Dendritic cell treated with granulocyte-macrophage colony-stimulating factor and Interleukin-4, amounts not matched to agents 40 ng/mL and 50 ng/mL, for 4 days (primary cell): ENCODE results near the gene MED1.
"Not testable (repeated sequence)": the region's sequence is repeated elsewhere in the genome, so short reads cannot be mapped to it uniquely, and the experiment has no call there.

ENCODE experiments used
- H3K27ac Mint-ChIP-seq: one replicate; pipeline ENCODE4 v1.8.0; 2022; ENCODE audit warnings: mild to moderate bottlenecking, mixed read lengths
- H3K27me3 Mint-ChIP-seq: one replicate; pipeline ENCODE4 v1.8.0; 2022; ENCODE audit warnings: mild to moderate bottlenecking, mixed read lengths
- H3K36me3 Mint-ChIP-seq: one replicate; pipeline ENCODE4 v1.8.0; 2022; ENCODE audit warnings: low read depth, mixed read lengths
- H3K4me1 Mint-ChIP-seq: one replicate; pipeline ENCODE4 v1.8.0; 2022; ENCODE audit warnings: low read depth, mixed read lengths
- H3K4me3 Mint-ChIP-seq: one replicate; pipeline ENCODE4 v1.8.0; 2022; ENCODE audit warnings: mild to moderate bottlenecking, moderate library complexity, mixed read lengths
- H3K9me3 Mint-ChIP-seq: one replicate; pipeline ENCODE4 v1.8.0; 2022; ENCODE audit warnings: mixed read lengths
- intact Hi-C: fragments of 100-400 bp; cut with micrococcal nuclease; formaldehyde crosslinking; loops from one replicate; pipeline ENCODE4 v1.15.0; 2022

The MED1 gene, protein sequence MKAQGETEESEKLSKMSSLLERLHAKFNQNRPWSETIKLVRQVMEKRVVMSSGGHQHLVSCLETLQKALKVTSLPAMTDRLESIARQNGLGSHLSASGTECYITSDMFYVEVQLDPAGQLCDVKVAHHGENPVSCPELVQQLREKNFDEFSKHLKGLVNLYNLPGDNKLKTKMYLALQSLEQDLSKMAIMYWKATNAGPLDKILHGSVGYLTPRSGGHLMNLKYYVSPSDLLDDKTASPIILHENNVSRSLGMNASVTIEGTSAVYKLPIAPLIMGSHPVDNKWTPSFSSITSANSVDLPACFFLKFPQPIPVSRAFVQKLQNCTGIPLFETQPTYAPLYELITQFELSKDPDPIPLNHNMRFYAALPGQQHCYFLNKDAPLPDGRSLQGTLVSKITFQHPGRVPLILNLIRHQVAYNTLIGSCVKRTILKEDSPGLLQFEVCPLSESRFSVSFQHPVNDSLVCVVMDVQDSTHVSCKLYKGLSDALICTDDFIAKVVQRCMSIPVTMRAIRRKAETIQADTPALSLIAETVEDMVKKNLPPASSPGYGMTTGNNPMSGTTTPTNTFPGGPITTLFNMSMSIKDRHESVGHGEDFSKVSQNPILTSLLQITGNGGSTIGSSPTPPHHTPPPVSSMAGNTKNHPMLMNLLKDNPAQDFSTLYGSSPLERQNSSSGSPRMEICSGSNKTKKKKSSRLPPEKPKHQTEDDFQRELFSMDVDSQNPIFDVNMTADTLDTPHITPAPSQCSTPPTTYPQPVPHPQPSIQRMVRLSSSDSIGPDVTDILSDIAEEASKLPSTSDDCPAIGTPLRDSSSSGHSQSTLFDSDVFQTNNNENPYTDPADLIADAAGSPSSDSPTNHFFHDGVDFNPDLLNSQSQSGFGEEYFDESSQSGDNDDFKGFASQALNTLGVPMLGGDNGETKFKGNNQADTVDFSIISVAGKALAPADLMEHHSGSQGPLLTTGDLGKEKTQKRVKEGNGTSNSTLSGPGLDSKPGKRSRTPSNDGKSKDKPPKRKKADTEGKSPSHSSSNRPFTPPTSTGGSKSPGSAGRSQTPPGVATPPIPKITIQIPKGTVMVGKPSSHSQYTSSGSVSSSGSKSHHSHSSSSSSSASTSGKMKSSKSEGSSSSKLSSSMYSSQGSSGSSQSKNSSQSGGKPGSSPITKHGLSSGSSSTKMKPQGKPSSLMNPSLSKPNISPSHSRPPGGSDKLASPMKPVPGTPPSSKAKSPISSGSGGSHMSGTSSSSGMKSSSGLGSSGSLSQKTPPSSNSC (N-terminal part only)

DNA sequence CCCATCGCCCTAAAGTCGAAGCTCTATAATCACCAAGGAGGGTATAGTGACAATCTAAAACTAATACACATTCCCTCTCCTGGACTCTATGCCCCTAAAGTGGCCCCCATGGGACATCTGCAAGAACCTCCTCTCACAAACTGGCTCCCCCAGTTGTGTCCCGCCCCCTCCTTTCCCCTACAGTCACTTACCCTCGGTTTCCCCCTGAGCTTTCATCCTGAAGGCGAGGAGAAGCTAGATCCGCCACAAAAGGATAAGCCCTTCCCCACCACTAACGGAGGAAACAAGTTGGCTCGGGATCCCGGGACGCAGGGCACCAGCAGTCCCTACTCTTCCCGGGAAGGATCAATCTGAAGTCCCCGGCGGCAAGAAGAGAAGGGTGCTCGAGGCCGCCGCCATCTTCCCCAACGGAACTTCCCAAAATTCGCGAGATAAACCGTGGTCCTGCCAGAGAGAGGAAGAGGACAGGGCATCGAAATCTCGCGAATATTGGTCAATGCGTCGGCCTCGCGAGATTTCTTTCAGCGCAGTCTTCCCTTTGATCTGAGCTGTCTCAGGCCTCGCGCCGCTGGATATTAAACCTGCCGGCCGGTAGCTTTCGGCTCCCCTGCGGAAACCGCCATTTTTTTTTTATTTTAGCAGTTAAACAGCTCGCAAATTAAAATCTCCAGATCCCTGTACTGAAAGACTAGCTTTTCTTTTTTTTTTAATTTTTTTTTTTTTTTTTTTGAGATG, at the start of gene MED1:
MED1 (minus strand) TSS at position 417 of the 735 bp plus-strand sequence; CDS start at position 216, 201 bp downstream.
- peaks cover 32% of the 10 kb centered on the region for H3K36me3 Mint-ChIP-seq
- intact Hi-C loops, result loop anchor here (1.0 kb wide), 1 partner anchor 10 kb away; the partner anchor contains the start of gene CDK12
- H3K4me1 Mint-ChIP-seq, result peaks cover 10% of the 10 kb centered on the region
- no peaks in the 10 kb centered on the region for H3K27me3 Mint-ChIP-seq
- H3K27ac Mint-ChIP-seq, result peak within 1 kb of the TSS; percentile 95
- H3K4me3 Mint-ChIP-seq, result peak within 1 kb of the TSS; percentile 93
- no peaks in the 10 kb centered on the region for H3K9me3 Mint-ChIP-seq

DNA sequence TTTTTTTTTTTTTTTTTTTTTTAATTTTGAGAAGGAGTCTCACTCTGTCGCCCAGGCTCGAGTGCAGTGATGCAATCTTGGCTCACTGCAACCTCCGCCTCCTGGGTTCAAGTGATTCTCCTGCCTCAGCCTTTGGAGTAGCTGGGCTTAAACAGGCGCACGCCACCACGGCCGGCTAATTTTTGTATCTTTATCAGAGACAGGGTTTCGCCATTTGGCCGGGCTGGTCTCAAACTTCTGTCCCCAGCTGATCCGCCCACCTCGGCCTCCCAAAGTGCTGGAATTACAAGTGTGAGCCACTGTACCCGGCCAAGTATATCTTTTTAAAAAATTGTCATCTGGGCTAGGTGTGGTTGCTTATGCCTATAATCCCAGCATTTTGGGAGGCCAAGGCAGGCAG, 45.9 kb upstream of the MED1 start:
- H3K36me3 Mint-ChIP-seq, result peaks cover 96% of the 10 kb centered on the region
- H3K4me1 Mint-ChIP-seq, H3K27ac Mint-ChIP-seq, H3K27me3 Mint-ChIP-seq, intact Hi-C loops, H3K4me3 Mint-ChIP-seq, H3K9me3 Mint-ChIP-seq: not testable (repeated sequence)

DNA sequence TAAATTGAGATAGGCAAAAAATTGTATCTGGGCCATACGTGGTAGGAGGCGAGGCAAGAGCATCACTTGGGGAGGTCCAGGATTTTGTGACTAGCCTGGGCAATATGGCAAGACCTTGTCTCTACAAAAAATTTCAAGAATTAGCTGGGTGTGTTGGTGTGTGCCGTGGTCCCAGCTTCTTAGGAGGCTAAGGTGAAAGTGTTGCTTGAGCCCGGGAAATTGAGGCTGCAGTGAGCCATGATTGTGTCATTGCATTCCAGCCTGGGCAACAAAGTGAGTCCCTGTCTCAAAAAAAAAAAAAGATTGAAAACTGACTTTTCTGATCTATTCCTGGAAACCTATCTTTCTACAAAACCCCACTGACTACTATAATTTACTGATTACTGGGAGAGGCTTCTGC, 36.9 kb upstream of the MED1 start:
- Mint-ChIP-seq H3K4me1 (no peaks in the 10 kb centered on the region), H3K27ac (no peak overlapping the region), H3K36me3 (peaks cover 52% of the 10 kb centered on the region), H3K4me3 (no peak overlapping the region), H3K27me3 (no peaks in the 10 kb centered on the region), H3K9me3 (no peaks in the 10 kb centered on the region)
- intact Hi-C loops, result no loop called here

DNA sequence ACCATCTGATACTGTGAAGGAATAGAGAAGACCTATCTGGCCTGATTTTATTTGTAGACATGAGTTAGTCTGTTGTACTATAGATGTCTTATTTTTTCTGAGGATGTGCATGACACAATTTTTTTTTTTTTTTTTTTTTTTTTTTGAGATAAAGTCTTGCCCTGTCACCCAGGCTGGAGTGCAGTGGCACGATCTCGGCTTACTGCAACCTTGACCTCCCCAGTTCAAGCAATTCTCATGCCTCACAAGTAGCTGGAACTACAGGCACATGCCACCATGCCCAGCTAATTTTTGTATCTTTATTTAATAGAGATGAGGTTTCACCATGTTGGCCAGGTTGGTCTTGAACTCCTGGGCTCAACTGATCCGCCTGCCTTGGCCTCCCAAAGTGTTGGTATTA, 36.4 kb upstream of the MED1 start:
- peaks cover 52% of the 10 kb centered on the region for H3K36me3 Mint-ChIP-seq
- H3K4me1 Mint-ChIP-seq, intact Hi-C loops, H3K27me3 Mint-ChIP-seq, H3K4me3 Mint-ChIP-seq, H3K27ac Mint-ChIP-seq, H3K9me3 Mint-ChIP-seq: not testable (repeated sequence)

DNA sequence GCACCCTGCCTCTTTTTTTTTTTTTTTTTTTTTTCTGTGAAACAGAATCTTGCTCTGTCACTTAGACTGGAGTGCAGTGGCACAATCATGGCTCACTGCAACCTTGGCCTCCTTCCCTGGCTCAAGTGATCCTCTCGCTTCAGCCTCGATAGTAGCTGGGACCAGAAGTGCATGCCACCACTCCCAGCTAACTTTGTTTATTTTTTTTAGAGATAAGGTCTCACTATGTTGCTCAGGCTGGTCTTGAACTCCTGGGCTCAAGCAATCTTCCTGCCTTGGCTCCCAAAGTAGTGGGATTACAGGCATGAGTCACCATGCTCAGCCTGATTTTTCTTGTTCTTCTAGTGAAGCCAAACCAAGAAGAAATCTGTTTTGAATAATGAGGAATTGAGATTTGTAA, 35.2 kb upstream of the MED1 start:
- no peak overlapping the region for H3K4me3 Mint-ChIP-seq
- no peaks in the 10 kb centered on the region for H3K9me3 Mint-ChIP-seq
- no peaks in the 10 kb centered on the region for H3K4me1 Mint-ChIP-seq
- H3K36me3 Mint-ChIP-seq, result peaks cover 49% of the 10 kb centered on the region
- H3K27ac Mint-ChIP-seq, result peak overlapping the region; percentile 27
- intact Hi-C loops, result no loop called here
- no peaks in the 10 kb centered on the region for H3K27me3 Mint-ChIP-seq

DNA sequence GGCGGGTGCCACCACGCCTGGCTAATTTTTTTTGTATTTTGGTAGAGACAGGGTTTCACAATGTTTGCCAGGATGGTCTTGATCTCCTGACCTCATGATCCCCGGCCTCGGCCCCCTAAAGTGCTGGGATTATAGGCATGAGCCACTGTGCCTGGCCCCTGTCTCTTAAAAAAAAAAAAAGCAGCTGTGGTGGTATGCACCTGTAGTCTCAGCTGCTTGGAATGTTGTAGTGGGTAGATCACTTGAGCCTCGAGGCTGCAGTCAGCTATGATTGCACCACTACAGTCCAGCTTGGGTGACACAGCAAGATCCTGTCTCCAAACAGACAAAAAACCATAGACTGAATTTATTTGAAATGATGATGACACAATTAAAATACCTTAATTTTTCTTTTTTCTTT, 34.5 kb upstream of the MED1 start:
- Mint-ChIP-seq H3K27ac (peak overlapping the region; percentile 27), H3K4me1 (no peaks in the 10 kb centered on the region), H3K9me3 (no peaks in the 10 kb centered on the region)

DNA sequence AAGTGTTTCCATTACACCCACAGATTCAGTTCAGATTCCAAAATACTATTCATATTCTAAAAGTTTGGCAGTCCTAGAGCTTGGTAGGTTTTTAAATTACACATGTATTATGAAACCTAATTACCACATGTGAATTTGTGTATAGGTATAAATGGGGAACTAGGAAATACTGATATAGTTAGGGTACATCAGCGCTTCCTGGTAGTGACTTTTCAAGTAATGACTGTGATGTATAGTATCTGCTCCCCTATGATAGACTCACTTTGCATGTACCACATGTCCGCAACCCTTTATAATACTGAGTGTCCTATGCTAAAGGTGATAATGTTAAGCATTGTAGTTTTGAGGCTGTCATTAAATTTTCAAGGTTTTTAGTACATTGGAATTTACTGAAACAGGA, 33.1 kb upstream of the MED1 start:
- Mint-ChIP-seq H3K27me3 (no peaks in the 10 kb centered on the region), H3K27ac (no peak overlapping the region), H3K36me3 (peaks cover 57% of the 10 kb centered on the region), H3K4me1 (no peaks in the 10 kb centered on the region), H3K4me3 (no peak overlapping the region), H3K9me3 (no peaks in the 10 kb centered on the region)
- intact Hi-C loops, result no loop called here

More for the DNA sequence above, 34.5 kb upstream of the MED1 start:
- peaks cover 51% of the 10 kb centered on the region for H3K36me3 Mint-ChIP-seq
- intact Hi-C loops, result no loop called here
- no peaks in the 10 kb centered on the region for H3K27me3 Mint-ChIP-seq
- no peak overlapping the region for H3K4me3 Mint-ChIP-seq

DNA sequence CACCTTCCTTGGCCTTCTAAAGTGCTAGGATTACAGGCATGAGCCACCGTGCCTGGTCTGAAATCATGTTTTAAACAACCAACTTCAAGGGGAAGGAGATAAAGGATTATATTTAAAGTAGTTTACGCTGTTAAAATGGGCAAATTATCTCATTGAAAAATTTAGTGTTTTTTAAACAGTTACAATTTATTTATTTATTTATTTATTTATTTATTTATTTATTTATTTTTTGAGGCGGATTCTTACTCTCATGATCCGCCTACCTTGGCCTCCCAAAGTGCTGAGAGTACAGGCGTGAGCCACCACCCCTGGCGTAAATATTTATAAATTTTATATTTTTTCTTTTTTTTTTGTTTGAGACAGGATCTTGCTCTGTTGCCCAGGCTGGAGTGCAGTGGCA, 32.4 kb upstream of the MED1 start:
- Mint-ChIP-seq H3K36me3 (peaks cover 57% of the 10 kb centered on the region), H3K4me1 (no peaks in the 10 kb centered on the region), H3K4me3 (no peak overlapping the region), H3K27me3 (no peaks in the 10 kb centered on the region), H3K9me3 (no peaks in the 10 kb centered on the region), H3K27ac (no peak overlapping the region)
- intact Hi-C loops, result no loop called here

DNA sequence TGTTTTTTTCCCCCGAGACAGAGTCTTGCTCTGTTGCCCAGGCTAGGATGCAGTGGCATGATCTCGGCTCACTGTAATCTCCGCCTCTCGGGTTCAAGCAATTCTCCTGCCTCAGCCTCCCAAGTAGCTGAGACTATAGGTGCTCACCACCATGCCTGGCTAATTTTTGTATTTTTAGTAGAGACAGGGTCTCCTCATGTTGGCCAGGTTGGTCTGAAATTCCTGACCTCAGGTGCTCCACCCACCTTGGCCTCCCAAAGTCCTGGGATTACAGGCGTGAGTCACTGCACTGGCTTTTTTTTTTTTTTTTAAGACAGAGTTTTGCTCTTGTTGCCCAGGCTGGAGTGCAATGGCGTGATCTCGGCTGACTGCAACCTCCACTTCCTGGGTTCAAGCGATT, 28.6 kb upstream of the MED1 start:
- H3K4me3 Mint-ChIP-seq, H3K27ac Mint-ChIP-seq, H3K9me3 Mint-ChIP-seq, intact Hi-C loops, H3K4me1 Mint-ChIP-seq, H3K27me3 Mint-ChIP-seq: not testable (repeated sequence)
- H3K36me3 Mint-ChIP-seq, result peaks cover 76% of the 10 kb centered on the region

DNA sequence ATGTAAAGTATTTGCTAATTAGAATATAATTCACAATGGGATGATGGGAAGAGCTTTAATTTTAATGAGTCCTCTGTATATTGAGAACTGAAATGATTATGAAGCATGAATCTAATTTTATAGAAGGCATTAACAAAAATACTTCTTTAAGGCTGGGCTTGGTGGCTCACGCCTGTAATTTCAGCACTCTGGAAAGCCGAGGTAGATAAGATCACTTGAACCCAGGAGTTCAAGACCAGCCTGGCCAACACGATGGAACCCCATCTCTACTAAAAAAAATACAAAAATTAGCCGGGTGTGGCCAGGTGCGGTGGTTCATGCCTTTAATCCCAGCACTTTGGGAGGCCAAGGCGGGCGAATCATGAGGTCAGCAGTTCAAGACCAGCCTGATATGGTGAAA, 22.2 kb upstream of the MED1 start:
- H3K27ac Mint-ChIP-seq, result no peak overlapping the region
- no peaks in the 10 kb centered on the region for H3K27me3 Mint-ChIP-seq
- intact Hi-C loops, result no loop called here
- no peaks in the 10 kb centered on the region for H3K4me1 Mint-ChIP-seq
- H3K4me3 Mint-ChIP-seq, result no peak overlapping the region
- H3K36me3 Mint-ChIP-seq, result peaks cover 84% of the 10 kb centered on the region
- no peaks in the 10 kb centered on the region for H3K9me3 Mint-ChIP-seq

DNA sequence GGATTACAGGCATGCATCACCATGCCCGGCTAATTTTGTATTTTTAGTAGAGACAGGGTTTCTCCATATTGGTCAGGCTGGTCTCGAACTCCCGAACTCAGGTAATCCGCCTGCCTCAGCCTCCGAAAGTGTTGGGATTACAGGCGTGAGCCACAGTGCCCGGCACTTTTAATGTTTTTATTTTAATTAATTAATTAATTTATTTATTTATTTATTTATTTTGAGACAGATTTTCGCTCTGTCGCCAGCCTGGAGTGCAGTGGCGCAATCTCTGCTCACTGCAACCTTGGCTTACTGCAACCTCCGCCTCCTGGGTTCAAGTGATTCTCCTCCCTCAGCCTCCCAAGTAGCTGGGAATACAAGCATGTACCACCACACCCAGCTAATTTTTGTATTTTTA, 17.5 kb upstream of the MED1 start:
- H3K4me3 Mint-ChIP-seq, intact Hi-C loops, H3K9me3 Mint-ChIP-seq, H3K27me3 Mint-ChIP-seq, H3K27ac Mint-ChIP-seq: not testable (repeated sequence)
- Mint-ChIP-seq H3K4me1 (peaks cover 21% of the 10 kb centered on the region), H3K36me3 (peaks cover 78% of the 10 kb centered on the region)

DNA sequence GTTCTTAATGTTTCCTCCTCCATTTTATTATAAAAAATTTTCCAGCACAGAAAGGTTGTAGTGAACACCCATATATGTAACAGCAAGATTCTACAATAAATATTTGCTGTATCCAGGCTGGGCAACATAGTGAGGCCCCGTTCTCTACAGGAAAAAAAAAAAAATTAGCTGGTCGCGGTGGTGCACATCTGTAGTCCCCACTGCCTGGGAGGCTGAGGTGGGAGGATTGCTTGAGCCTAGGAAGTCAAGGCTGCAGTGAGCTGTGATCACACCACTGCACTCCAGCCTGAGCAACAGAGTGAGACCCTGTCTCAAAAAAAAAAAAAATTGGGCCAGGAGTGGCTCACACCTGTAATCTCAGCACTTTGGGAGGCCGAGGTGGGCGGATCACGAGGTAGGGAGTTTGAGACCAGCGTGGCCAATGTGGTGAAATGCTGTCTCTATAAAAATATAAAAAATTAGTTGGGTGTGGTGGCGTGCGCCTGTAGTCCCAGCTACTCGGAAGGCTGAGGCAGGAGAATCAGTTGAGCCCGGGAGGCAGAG, 13.6 kb upstream of the MED1 start:
- Mint-ChIP-seq H3K36me3 (peaks cover 64% of the 10 kb centered on the region), H3K4me3 (peak overlapping the region; percentile 87), H3K4me1 (peaks cover 23% of the 10 kb centered on the region)
- intact Hi-C loops, H3K27ac Mint-ChIP-seq, H3K9me3 Mint-ChIP-seq, H3K27me3 Mint-ChIP-seq: not testable (repeated sequence)
